OCI-LY3 (cell line): Measurements from ENCODE around the gene TRIM43.
"Not testable (repeated sequence)": the region's sequence is repeated elsewhere in the genome, so short reads cannot be mapped to it uniquely, and the experiment has no call there.

Experiments
- EZH2phosphoT487 ChIP-seq: fragments of 200-600 bp; shearing (Covaris generic); IDR thresholded peaks from 2 replicates; pipeline ENCODE4 v1.6.1; 2018; ENCODE audit warnings: antibody characterized with exemption, mixed run types, low read depth
- TF ChIP-seq, protein P1 (sequence below): fragments of 200-600, 300-600 bp; sonication (generic); IDR thresholded peaks from 2 replicates; pipeline ENCODE4 v1.5.1; 2014; ENCODE audit warnings: antibody characterized with exemption, low read length, low read depth

DNA sequence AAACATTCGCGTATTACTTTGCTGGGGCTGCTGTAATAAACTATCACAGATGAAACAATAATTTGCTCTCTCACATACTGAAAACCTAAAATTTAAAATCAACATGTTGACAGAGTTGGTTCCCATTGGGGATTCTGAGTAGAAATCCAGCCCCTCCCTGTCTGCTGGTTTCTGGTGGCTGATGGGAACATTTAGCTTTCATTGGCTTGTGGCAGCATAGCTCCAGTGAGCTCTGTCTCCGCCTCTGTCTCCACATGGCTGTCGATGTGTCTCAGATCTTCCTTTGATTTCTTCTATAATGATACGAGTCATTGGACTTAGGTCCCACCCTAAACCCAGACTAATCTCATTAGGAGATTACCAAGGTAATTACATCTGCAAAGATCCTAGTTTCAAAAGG lies 30.9 kb downstream of the TRIM43 start:
- TF ChIP-seq, protein P1, sequence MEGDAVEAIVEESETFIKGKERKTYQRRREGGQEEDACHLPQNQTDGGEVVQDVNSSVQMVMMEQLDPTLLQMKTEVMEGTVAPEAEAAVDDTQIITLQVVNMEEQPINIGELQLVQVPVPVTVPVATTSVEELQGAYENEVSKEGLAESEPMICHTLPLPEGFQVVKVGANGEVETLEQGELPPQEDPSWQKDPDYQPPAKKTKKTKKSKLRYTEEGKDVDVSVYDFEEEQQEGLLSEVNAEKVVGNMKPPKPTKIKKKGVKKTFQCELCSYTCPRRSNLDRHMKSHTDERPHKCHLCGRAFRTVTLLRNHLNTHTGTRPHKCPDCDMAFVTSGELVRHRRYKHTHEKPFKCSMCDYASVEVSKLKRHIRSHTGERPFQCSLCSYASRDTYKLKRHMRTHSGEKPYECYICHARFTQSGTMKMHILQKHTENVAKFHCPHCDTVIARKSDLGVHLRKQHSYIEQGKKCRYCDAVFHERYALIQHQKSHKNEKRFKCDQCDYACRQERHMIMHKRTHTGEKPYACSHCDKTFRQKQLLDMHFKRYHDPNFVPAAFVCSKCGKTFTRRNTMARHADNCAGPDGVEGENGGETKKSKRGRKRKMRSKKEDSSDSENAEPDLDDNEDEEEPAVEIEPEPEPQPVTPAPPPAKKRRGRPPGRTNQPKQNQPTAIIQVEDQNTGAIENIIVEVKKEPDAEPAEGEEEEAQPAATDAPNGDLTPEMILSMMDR, result not testable (repeated sequence)
- not testable (repeated sequence) for TF ChIP-seq EZH2phosphoT487
